KMS-11 (cell line): Measurements from ENCODE around the gene GLCCI1.
"Not testable (repeated sequence)": the region's sequence is repeated elsewhere in the genome, so short reads cannot be mapped to it uniquely, and the experiment has no call there.

Source experiments
- H2AFZ ChIP-seq: fragments of 200-600 bp; sonication (generic); 2 replicates; pipeline ENCODE4 v1.6.1; 2016; ENCODE audit warnings: antibody characterized with exemption, mixed run types, low read depth
- H3K27ac ChIP-seq: fragments of 200-600 bp; sonication (generic); 2 replicates; pipeline ENCODE4 v1.6.1; 2016; ENCODE audit warnings: mild to moderate bottlenecking, mixed run types
- H3K27me3 ChIP-seq: fragments of 200-600 bp; sonication (generic); 2 replicates; pipeline ENCODE4 v1.6.1; 2017; ENCODE audit warnings: mild to moderate bottlenecking, low read depth, mixed run types, moderate library complexity; ENCODE audit not compliant: insufficient read depth
- H3K36me3 ChIP-seq: fragments of 200-600 bp; sonication (generic); 2 replicates; pipeline ENCODE4 v1.6.1; 2017; ENCODE audit warnings: mild to moderate bottlenecking, mixed run types; ENCODE audit not compliant: insufficient read depth
- H3K4me1 ChIP-seq: fragments of 200-600 bp; sonication (generic); 2 replicates; pipeline ENCODE4 v1.6.1; 2016; ENCODE audit warnings: mild to moderate bottlenecking, low read depth, mixed run types; ENCODE audit not compliant: poor library complexity, severe bottlenecking
- H3K4me2 ChIP-seq: fragments of 200-600 bp; sonication (generic); 2 replicates; pipeline ENCODE4 v1.7.0; 2016; ENCODE audit warnings: mild to moderate bottlenecking, mixed run types
- H3K4me3 ChIP-seq: fragments of 200-600 bp; sonication (generic); IDR thresholded peaks from 2 replicates; pipeline ENCODE4 v1.6.1; 2017; ENCODE audit warnings: low read depth, low read length, mixed read lengths; ENCODE audit not compliant: insufficient read depth
- H3K79me2 ChIP-seq: fragments of 200-600 bp; sonication (generic); 2 replicates; pipeline ENCODE4 v1.6.1; 2016; ENCODE audit warnings: low read depth, mixed run types; ENCODE audit not compliant: insufficient read depth
- H3K9ac ChIP-seq: fragments of 200-600 bp; sonication (generic); 2 replicates; pipeline ENCODE4 v1.6.1; 2016; ENCODE audit warnings: mild to moderate bottlenecking, mixed run types
- H4K20me1 ChIP-seq: fragments of 200-600 bp; sonication (generic); 2 replicates; pipeline ENCODE4 v1.6.1; 2016; ENCODE audit warnings: mild to moderate bottlenecking, mixed run types; ENCODE audit not compliant: insufficient read depth
- TF ChIP-seq, protein P1 (sequence below): fragments of 200-600 bp; sonication (generic); conservative IDR thresholded peaks from 2 replicates; pipeline ENCODE4 v1.6.1; 2017; ENCODE audit warnings: low read depth, mild to moderate bottlenecking, antibody characterized with exemption, low read length, moderate library complexity, mixed read lengths

The GLCCI1 gene

DNA sequence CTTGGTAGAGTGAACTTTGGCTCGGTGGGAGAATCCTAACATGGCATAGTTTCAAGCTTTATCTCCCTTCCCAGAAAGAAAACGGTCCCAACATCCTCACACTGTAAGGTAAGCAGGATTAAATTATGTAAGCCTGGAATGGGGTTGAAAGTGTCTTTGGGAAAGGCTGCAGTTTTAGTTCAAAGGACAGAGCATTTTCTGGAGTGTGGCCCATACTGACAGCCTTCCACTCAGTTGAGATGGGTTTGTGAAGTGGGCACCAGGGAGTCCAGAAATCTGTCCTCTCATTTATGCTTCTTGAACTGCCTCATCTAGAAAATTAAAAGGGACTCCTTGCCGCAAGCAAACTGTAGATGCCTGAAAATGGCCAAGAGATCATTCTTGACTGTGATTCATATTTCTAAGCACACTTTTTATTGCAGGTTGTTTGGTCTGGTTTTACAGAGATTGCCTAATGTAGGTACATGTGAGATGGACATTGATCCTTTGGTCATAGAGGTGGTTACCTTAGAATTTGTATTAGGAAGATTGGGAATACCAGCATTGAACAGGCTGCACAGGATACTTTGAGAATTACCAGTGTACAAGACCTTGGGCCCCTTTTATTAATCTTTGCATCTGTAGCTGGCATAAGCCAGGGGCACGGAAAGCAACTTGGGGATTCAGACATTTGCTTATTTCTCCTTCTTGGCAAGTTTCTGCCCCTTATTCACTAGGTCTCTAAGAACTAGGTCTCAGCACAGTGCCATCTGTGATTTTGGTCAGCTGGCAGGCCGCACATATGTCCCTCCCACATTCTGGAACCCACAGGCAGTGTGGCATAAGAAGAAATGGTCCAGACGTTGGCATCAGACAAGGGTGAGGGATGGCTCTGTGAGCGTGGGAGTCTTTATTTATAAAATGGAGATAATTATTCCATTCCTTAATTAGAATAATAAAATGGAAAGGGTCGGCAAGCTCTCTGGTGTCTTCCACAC lies 125.9 kb downstream of the GLCCI1 start:
- TF ChIP-seq, protein P1, sequence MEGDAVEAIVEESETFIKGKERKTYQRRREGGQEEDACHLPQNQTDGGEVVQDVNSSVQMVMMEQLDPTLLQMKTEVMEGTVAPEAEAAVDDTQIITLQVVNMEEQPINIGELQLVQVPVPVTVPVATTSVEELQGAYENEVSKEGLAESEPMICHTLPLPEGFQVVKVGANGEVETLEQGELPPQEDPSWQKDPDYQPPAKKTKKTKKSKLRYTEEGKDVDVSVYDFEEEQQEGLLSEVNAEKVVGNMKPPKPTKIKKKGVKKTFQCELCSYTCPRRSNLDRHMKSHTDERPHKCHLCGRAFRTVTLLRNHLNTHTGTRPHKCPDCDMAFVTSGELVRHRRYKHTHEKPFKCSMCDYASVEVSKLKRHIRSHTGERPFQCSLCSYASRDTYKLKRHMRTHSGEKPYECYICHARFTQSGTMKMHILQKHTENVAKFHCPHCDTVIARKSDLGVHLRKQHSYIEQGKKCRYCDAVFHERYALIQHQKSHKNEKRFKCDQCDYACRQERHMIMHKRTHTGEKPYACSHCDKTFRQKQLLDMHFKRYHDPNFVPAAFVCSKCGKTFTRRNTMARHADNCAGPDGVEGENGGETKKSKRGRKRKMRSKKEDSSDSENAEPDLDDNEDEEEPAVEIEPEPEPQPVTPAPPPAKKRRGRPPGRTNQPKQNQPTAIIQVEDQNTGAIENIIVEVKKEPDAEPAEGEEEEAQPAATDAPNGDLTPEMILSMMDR, result no peak
- Histone ChIP-seq H3K4me1 (no peaks in the 10 kb centered on the region), H3K9ac (no peak overlapping the region), H3K79me2 (no peaks in the 10 kb centered on the region), H3K4me2 (no peak overlapping the region), H3K27ac (no peak overlapping the region), H3K36me3 (no peaks in the 10 kb centered on the region; the same call in 1 of the 2 replicates), H3K4me3 (no peak overlapping the region), H3K27me3 (no peaks in the 10 kb centered on the region), H4K20me1 (no peaks in the 10 kb centered on the region), H2AFZ (no peak overlapping the region)

DNA sequence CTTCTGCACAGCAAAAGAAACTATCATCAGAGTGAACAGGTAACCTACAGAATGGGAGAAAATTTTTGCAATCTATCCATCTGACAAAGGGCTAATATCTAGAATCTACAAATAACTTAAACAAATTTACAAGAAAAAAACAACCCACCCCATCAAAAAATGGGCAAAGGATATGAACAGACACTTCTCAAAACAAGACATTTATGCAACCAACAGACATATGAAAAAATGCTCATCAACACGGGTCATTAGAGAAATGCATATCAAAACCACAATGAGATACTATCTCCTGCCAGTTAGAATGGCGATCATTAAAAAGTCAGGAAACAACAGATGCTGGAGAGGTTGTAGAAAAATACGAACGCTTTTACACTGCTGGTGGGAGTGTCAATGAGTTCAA lies 132.7 kb downstream of the GLCCI1 start:
- H3K9ac ChIP-seq, H3K36me3 ChIP-seq, H4K20me1 ChIP-seq, H3K79me2 ChIP-seq, H3K4me2 ChIP-seq, H3K27me3 ChIP-seq, H3K4me3 ChIP-seq, H3K27ac ChIP-seq, H2AFZ ChIP-seq, H3K4me1 ChIP-seq: not testable (repeated sequence)

DNA sequence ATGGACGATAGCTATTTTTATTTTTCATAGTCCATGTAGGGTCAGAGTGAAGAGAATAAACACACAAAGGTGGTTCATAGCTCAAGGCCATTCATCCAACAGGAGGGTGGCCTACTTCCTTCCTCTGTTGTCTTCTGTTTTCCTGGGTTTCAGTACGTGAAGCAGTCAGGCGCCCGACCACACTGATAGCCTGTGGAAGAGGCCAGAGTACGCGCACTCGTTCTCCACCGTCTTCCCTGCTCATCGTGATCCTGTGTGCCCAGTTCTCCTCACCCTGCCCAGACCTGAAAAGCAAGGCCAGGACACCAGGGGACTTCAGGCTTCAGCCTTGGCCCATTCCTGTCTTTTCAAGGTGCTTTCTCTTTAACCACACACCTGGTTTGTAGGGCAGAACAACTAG lies 134.7 kb downstream of the GLCCI1 start:
- H3K27ac ChIP-seq, result no peak overlapping the region
- no peaks in the 10 kb centered on the region for H3K36me3 ChIP-seq
- H3K79me2 ChIP-seq, result no peaks in the 10 kb centered on the region
- H3K27me3 ChIP-seq, result no peaks in the 10 kb centered on the region
- no peaks in the 10 kb centered on the region for H4K20me1 ChIP-seq
- TF ChIP-seq, protein P1, result no peak
- H3K4me3 ChIP-seq, result no peak overlapping the region
- no peak overlapping the region for H3K4me2 ChIP-seq
- H3K9ac ChIP-seq, result no peak overlapping the region
- H2AFZ ChIP-seq, result no peak overlapping the region
- H3K4me1 ChIP-seq, result no peaks in the 10 kb centered on the region

DNA sequence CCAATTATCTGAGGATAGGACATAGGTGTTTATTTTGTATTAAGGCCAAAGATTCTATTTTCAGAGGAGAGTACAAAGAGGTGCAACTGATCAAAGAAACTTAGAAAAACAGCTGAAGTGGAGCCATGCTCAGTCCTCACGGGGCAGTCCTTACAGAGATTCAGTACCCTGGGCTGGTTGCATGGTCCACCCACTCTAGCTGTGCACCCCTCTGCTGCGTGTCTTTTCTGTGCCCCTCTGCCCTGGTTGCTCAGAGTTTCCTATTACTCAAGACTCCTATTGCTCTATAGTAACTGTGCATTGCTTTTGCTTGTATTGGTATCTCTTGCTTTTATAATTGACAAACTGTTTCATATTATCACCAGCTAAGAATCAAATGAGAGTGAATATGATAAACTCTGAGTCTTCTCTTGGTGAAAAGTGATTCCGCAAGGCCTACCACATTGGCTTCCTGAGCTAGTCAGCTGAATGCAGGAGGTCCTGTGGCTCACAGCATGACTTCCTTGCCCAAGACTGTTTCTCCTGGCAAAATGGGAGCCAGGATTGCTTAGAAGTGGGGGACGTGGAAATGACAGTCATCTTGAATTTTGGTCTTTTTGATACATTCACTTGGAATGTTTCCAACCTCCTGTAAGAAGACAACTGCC lies 137.0 kb downstream of the GLCCI1 start:
- no peaks in the 10 kb centered on the region for H3K79me2 ChIP-seq
- no peaks in the 10 kb centered on the region for H3K36me3 ChIP-seq
- no peak overlapping the region for H3K27ac ChIP-seq
- TF ChIP-seq, protein P1, result no peak
- H2AFZ ChIP-seq, result no peak overlapping the region
- H3K4me1 ChIP-seq, result no peaks in the 10 kb centered on the region
- no peak overlapping the region for H3K9ac ChIP-seq
- H3K4me2 ChIP-seq, result no peak overlapping the region
- H3K4me3 ChIP-seq, result no peak overlapping the region
- H4K20me1 ChIP-seq, result no peaks in the 10 kb centered on the region
- no peaks in the 10 kb centered on the region for H3K27me3 ChIP-seq
